OCI-LY3 (cell line): ENCODE measurements around the gene DHRSX.
"Not testable (repeated sequence)": the region's sequence is repeated elsewhere in the genome, so short reads cannot be mapped to it uniquely, and the experiment has no call there.

Experiments used
- H2AFZ ChIP-seq: fragments of 200-600, 300-600 bp; shearing (Covaris generic); 2 replicates; pipeline ENCODE4 v1.6.0; 2014; ENCODE audit warnings: antibody characterized with exemption, low read depth, low read length
- H3K27ac ChIP-seq: fragments of 200-600, 300-600 bp; sonication (generic); 2 replicates; pipeline ENCODE4 v1.5.1; 2014; ENCODE audit warnings: mild to moderate bottlenecking, low read length, moderate library complexity, mixed read lengths
- H3K27me3 ChIP-seq: fragments of 200-600, 300-600 bp; sonication (generic); 2 replicates; pipeline ENCODE4 v1.6.1; 2014; ENCODE audit warnings: low read depth, low read length, mixed read lengths
- H3K36me3 ChIP-seq: fragments of 200-600, 300-600 bp; sonication (generic); replicated peaks from 2 replicates; pipeline ENCODE3; 2014; ENCODE audit warnings: low read depth, low read length, mixed read lengths
- H3K4me1 ChIP-seq: fragments of 300-600, 200-600 bp; sonication (generic); 2 replicates; pipeline ENCODE4 v1.6.1; 2014; ENCODE audit warnings: low read length, mixed read lengths
- H3K4me2 ChIP-seq: fragments of 200-600, 300-600 bp; sonication (generic); 2 replicates; pipeline ENCODE4 v1.6.1; 2014; ENCODE audit warnings: low read length, mixed read lengths
- H3K4me3 ChIP-seq: fragments of 300-600, 200-600 bp; sonication (generic); 2 replicates; pipeline ENCODE4 v1.5.1; 2014; ENCODE audit warnings: antibody characterized with exemption, mild to moderate bottlenecking, low read length, moderate library complexity
- H3K79me2 ChIP-seq: fragments of 300-600, 200-600 bp; shearing (Covaris generic); 2 replicates; pipeline ENCODE4 v1.6.1; 2014; ENCODE audit warnings: mild to moderate bottlenecking, low read length, mixed read lengths
- H3K9ac ChIP-seq: fragments of 300-600, 200-600 bp; shearing (Covaris generic); 2 replicates; pipeline ENCODE4 v1.6.0; 2014; ENCODE audit warnings: mild to moderate bottlenecking, low read length, moderate library complexity
- H3K9me3 ChIP-seq: fragments of 200-600, 300-600 bp; shearing (Covaris generic); 2 replicates; pipeline ENCODE4 v1.6.1; 2014; ENCODE audit warnings: low read length, mixed read lengths; ENCODE audit not compliant: insufficient read depth
- H4K20me1 ChIP-seq: fragments of 200-600, 300-600 bp; sonication (generic); 2 replicates; pipeline ENCODE4 v1.6.1; 2016; ENCODE audit warnings: low read length, mixed read lengths; ENCODE audit not compliant: insufficient read depth
- EZH2phosphoT487 ChIP-seq: fragments of 200-600 bp; shearing (Covaris generic); IDR thresholded peaks from 2 replicates; pipeline ENCODE4 v1.6.1; 2018; ENCODE audit warnings: antibody characterized with exemption, mixed run types, low read depth
- TF ChIP-seq, protein P1 (sequence below): fragments of 200-600, 300-600 bp; sonication (generic); IDR thresholded peaks from 2 replicates; pipeline ENCODE4 v1.5.1; 2014; ENCODE audit warnings: antibody characterized with exemption, low read length, low read depth

Gene DHRSX

GRCh38 chrX:2360731-2361130 lies 140.0 kb downstream of the DHRSX start:
- Histone ChIP-seq H3K4me3 (no peak overlapping the region), H3K9ac (no peak overlapping the region), H3K79me2 (no peaks in the 10 kb centered on the region), H3K4me2 (no peak overlapping the region), H3K4me1 (no peaks in the 10 kb centered on the region), H3K36me3 (peaks cover 18% of the 10 kb centered on the region), H4K20me1 (peaks cover 7% of the 10 kb centered on the region; the same call in 1 of the 2 replicates), H3K27ac (no peak overlapping the region), H2AFZ (no peak overlapping the region), H3K9me3 (peaks cover 5% of the 10 kb centered on the region; the same call in 1 of the 2 replicates), H3K27me3 (no peaks in the 10 kb centered on the region)
- TF ChIP-seq, protein P1, sequence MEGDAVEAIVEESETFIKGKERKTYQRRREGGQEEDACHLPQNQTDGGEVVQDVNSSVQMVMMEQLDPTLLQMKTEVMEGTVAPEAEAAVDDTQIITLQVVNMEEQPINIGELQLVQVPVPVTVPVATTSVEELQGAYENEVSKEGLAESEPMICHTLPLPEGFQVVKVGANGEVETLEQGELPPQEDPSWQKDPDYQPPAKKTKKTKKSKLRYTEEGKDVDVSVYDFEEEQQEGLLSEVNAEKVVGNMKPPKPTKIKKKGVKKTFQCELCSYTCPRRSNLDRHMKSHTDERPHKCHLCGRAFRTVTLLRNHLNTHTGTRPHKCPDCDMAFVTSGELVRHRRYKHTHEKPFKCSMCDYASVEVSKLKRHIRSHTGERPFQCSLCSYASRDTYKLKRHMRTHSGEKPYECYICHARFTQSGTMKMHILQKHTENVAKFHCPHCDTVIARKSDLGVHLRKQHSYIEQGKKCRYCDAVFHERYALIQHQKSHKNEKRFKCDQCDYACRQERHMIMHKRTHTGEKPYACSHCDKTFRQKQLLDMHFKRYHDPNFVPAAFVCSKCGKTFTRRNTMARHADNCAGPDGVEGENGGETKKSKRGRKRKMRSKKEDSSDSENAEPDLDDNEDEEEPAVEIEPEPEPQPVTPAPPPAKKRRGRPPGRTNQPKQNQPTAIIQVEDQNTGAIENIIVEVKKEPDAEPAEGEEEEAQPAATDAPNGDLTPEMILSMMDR: no peak
- TF ChIP-seq EZH2phosphoT487: no peak

- not testable (repeated sequence) for H4K20me1 ChIP-seq, H3K27me3 ChIP-seq, H3K27ac ChIP-seq, H3K9me3 ChIP-seq, H3K4me2 ChIP-seq, H3K4me3 ChIP-seq, H3K9ac ChIP-seq, H2AFZ ChIP-seq, H3K79me2 ChIP-seq, H3K4me1 ChIP-seq
- peaks cover 14% of the 10 kb centered on the region for H3K36me3 ChIP-seq
These were observed 141.3 kb downstream of the DHRSX start for GRCh38 chrX:2359522-2359921.

- Histone ChIP-seq H4K20me1 (peaks cover 4% of the 10 kb centered on the region; the same call in 1 of the 2 replicates), H3K79me2 (0 out of 2 replicates have a peak, but pooled peaks cover 7% of the 10 kb centered on the region), H2AFZ (no peak overlapping the region), H3K9ac (no peak overlapping the region), H3K4me1 (no peaks in the 10 kb centered on the region), H3K27ac (no peak overlapping the region), H3K4me2 (no peak overlapping the region), H3K4me3 (no peak overlapping the region), H3K36me3 (peaks cover 20% of the 10 kb centered on the region), H3K9me3 (no peaks in the 10 kb centered on the region), H3K27me3 (no peaks in the 10 kb centered on the region)
- TF ChIP-seq EZH2phosphoT487: no peak
These were observed 148.5 kb downstream of the DHRSX start for GRCh38 chrX:2351999-2352995.

DNA sequence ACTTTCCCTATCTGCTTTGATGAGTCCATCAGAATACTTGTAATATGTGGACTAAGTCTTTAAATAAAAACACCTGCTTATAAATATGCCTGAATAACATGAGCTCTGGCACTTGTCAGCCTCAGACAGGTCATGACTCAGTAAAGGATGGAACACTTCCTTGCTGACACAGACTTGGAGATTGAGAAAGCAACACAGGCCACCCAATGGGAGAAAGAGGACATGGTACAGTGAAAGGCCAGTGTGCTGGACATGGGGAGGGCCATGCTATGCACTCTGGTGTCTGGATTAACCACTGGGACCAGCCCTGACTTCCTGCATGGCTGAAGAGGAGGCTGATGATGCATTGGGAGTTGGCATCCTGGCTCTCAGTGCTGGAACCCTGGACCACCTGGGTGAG lies 149.5 kb downstream of the DHRSX start:
- Histone ChIP-seq H3K79me2 (0 out of 2 replicates have a peak, but pooled peaks cover 7% of the 10 kb centered on the region), H3K4me1 (no peaks in the 10 kb centered on the region), H3K4me3 (no peak overlapping the region), H3K4me2 (no peak overlapping the region), H2AFZ (no peak overlapping the region), H4K20me1 (no peaks in the 10 kb centered on the region), H3K27ac (no peak overlapping the region), H3K9me3 (no peaks in the 10 kb centered on the region), H3K36me3 (peaks cover 20% of the 10 kb centered on the region), H3K9ac (no peak overlapping the region), H3K27me3 (no peaks in the 10 kb centered on the region)
- TF ChIP-seq, protein P1: no peak
- TF ChIP-seq EZH2phosphoT487: no peak

- not testable (repeated sequence) for H4K20me1 ChIP-seq, H2AFZ ChIP-seq, H3K4me3 ChIP-seq, H3K79me2 ChIP-seq, H3K27me3 ChIP-seq, H3K4me2 ChIP-seq, H3K9ac ChIP-seq, H3K9me3 ChIP-seq, H3K27ac ChIP-seq, H3K4me1 ChIP-seq
- peaks cover 21% of the 10 kb centered on the region for H3K36me3 ChIP-seq
These were observed 150.1 kb downstream of the DHRSX start for GRCh38 chrX:2350703-2351102.

- H4K20me1 ChIP-seq, H3K4me3 ChIP-seq, H3K4me2 ChIP-seq, H3K9me3 ChIP-seq, H2AFZ ChIP-seq, H3K27ac ChIP-seq, H3K79me2 ChIP-seq, H3K27me3 ChIP-seq, H3K4me1 ChIP-seq, H3K9ac ChIP-seq: not testable (repeated sequence)
- peaks cover 23% of the 10 kb centered on the region for H3K36me3 ChIP-seq
These were observed 150.7 kb downstream of the DHRSX start for GRCh38 chrX:2350036-2350435.
